AG04449 (cell line): ENCODE measurements around the gene SEPTIN5.
A peak's percentile ranks its signal among the peaks of the same experiment; 100 is the strongest.

ENCODE experiments used
- CTCF ChIA-PET: fragments of 350-600 bp; formaldehyde crosslinking; extraction: SDS; loops from one replicate; lab custom pipeline; 2021; ENCODE audit warnings: antibody characterized with exemption; lab: Yijun Ruan, JAX
- POLR2A ChIA-PET: fragments of 400-600, 350-600 bp; formaldehyde crosslinking; extraction: SDS; loops from one replicate; lab custom pipeline; 2020; ENCODE audit warnings: antibody characterized with exemption, inconsistent platforms; lab: Yijun Ruan, JAX
- DNase-seq: peaks from one replicate; pipeline ENCODE4 v3.0.0-alpha.2; 2010; ENCODE audit warnings: low read depth, low spot score
- H3K4me3 ChIP-seq: 2 replicates; pipeline ENCODE4 v1.5.1; 2011; ENCODE audit warnings: low read depth, mild to moderate bottlenecking, control low read depth, low read length
- CTCF ChIP-seq: IDR thresholded peaks from one replicate; pipeline ENCODE4 v1.5.1; 2011; ENCODE audit warnings: mild to moderate bottlenecking, moderate library complexity, low read length, control low read depth, inconsistent platforms; ENCODE audit not compliant: insufficient read depth; ENCODE audit errors: missing control alignments

SEPTIN5 gene

GRCh38 chr22:19762568-19763457, 48.5 kb downstream of the SEPTIN5 start:
- no peak for TF ChIP-seq CTCF
- ChIA-PET CTCF (interaction anchor here (1.0 to 2.0 kb wide), 4 partner anchors 9 to 147 kb away, joined by 3 to 5 read pairs (median 4); no protein-coding TSS in a partner anchor), POLR2A (interaction anchor here (0.5 to 1.0 kb wide), 2 partner anchors 14 to 34 kb away, joined by 3 to 4 read pairs; no protein-coding TSS in a partner anchor)
- peak overlapping the region; percentile 38 for H3K4me3 ChIP-seq
- no peak for DNase-seq

GRCh38 chr22:19763458-19764298, 49.4 kb downstream of the SEPTIN5 start:
- DNase-seq: no peak
- no peak for TF ChIP-seq CTCF
- ChIA-PET POLR2A (interaction anchor here (1.0 kb wide), 1 partner anchor 13 kb away, joined by 4 read pairs; no protein-coding TSS in a partner anchor), CTCF (interaction anchor here (1.0 to 2.0 kb wide), 7 partner anchors 8 to 147 kb away, joined by 3 to 5 read pairs (median 3); no protein-coding TSS in a partner anchor)
- no peak overlapping the region for H3K4me3 ChIP-seq

- no peak for DNase-seq
- CTCF ChIA-PET: interaction anchor here (1.1 to 2.0 kb wide), 4 partner anchors 10 to 34 kb away, joined by 3 to 5 read pairs (median 4); no protein-coding TSS in a partner anchor
- no peak overlapping the region for H3K4me3 ChIP-seq
- POLR2A ChIA-PET: no interaction called here
- TF ChIP-seq CTCF: no peak
These were observed 49.9 kb downstream of the SEPTIN5 start for GRCh38 chr22:19764299-19764593.

- CTCF ChIA-PET: interaction anchor here (1.1 to 2.0 kb wide), 4 partner anchors 11 to 34 kb away, joined by 3 to 5 read pairs (median 4); no protein-coding TSS in a partner anchor
- no peak overlapping the region for H3K4me3 ChIP-seq
- DNase-seq: no peak
- POLR2A ChIA-PET: no interaction called here
- TF ChIP-seq CTCF: no peak
These were observed 50.6 kb downstream of the SEPTIN5 start for GRCh38 chr22:19764636-19765476.

- TF ChIP-seq CTCF: no peak
- H3K4me3 ChIP-seq: no peak overlapping the region
- DNase-seq: no peak
- CTCF ChIA-PET: no interaction called here
- POLR2A ChIA-PET: no interaction called here
These were observed 51.4 kb downstream of the SEPTIN5 start for GRCh38 chr22:19765477-19766239.
